Activated CD4-positive, alpha-beta T cell treated with anti-CD3 and anti-CD28 coated beads for 36 hours (primary cell): ENCODE results near the gene ATAT1. TPM values are rescaled to one million over a fixed set of nuclear protein-coding genes. Genes with fewer than 3 reads are reported as not detected.

Experiments
- ATAC-seq: fragments of 200-7000 bp; cut with Tn5 transposase; one replicate; pipeline ENCODE4 v1.10.0; 2021; ENCODE audit warnings: mild to moderate bottlenecking, moderate library complexity
- CTCF ChIA-PET: fragments of 350-600 bp; sonication (Branson Sonifier 250); formaldehyde crosslinking; loops from one replicate; lab custom pipeline; 2021; ENCODE audit warnings: antibody characterized with exemption; lab: Charles Lee
- POLR2A ChIA-PET: fragments of 350-600 bp; sonication (Branson Sonifier 250); formaldehyde crosslinking; loops from one replicate; lab custom pipeline; 2021; ENCODE audit warnings: antibody characterized with exemption, inconsistent platforms; lab: Charles Lee
- DNase-seq: peaks from one replicate; pipeline ENCODE4 v3.0.0-alpha.2; 2020
- H3K27ac Mint-ChIP-seq: one replicate; pipeline ENCODE4 v1.8.0; 2021; ENCODE audit warnings: mixed read lengths
- H3K27me3 Mint-ChIP-seq: one replicate; pipeline ENCODE4 v1.8.0; 2021; ENCODE audit warnings: mixed read lengths
- H3K36me3 Mint-ChIP-seq: one replicate; pipeline ENCODE4 v1.8.0; 2021; ENCODE audit warnings: low read depth, mixed read lengths
- H3K4me1 Mint-ChIP-seq: one replicate; pipeline ENCODE4 v1.8.0; 2021; ENCODE audit warnings: mixed read lengths
- H3K4me3 Mint-ChIP-seq: one replicate; pipeline ENCODE4 v1.8.0; 2021; ENCODE audit warnings: mild to moderate bottlenecking, moderate library complexity, mixed read lengths
- H3K9me3 Mint-ChIP-seq: one replicate; pipeline ENCODE4 v1.8.0; 2021; ENCODE audit warnings: low read depth, mixed read lengths
- intact Hi-C, 2 experiments: fragments of 100-400 bp; cut with DNase I in 1 of 2; cut with micrococcal nuclease in 1 of 2; formaldehyde crosslinking; loops; one replicate each; pipeline versions ENCODE4 v1.14.2 to v1.15.1; 2022 to 2024; cut with DNase I, micrococcal nuclease
- total RNA-seq, 2 experiments: library from RNA; stranded (reverse); gene quantifications; one replicate each; pipeline ENCODE4 v1.2.3, GENCODE V29; 2021

The ATAT1 gene
- total RNA-seq, 2 experiments from 2014 or later = 7.1 to 9.2 TPM

- Mint-ChIP-seq H3K4me3 (no peak overlapping the region), H3K9me3 (no peaks in the 10 kb centered on the region), H3K36me3 (peaks cover 47% of the 10 kb centered on the region), H3K27ac (no peak overlapping the region), H3K27me3 (no peaks in the 10 kb centered on the region), H3K4me1 (peaks cover 14% of the 10 kb centered on the region)
- ChIA-PET CTCF (interaction anchor here (0.7 to 7.4 kb wide), 8 partner anchors 14 to 149 kb away, joined by 3 to 71 read pairs (median 4); no protein-coding TSS in a partner anchor), POLR2A (interaction anchor here (0.6 kb wide), 1 partner anchor 88 kb away, joined by 3 read pairs; no protein-coding TSS in a partner anchor)
- DNase-seq = no peak
- no peak for ATAC-seq
- intact Hi-C loops = no loop called here
Measured at GRCh38 chr6:30599625-30600324, 26.9 kb upstream of the ATAT1 start.

DNA sequence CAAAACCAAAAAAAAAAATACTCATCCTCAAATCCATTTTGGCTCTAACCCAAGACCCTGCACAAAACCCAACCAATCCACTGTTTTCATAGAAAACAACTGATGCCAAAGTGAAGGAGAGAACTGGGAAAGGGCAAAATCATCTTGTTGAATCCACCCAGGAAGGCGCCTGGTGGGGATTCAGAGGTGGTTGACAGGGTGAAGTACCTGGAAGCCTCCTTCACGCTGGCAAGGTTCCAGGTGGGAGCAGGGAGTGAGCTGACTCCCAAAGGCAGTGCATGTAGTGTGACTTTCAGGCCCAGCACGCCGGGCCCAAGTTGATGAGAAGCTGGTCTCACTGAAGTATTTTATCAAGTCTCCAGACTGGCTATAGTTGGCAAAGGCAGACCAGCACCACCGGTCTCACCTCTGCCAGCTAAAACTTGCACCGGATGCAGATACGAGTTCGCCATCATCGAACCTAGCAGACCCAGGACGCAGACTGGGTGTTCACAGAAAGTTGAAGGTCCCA, 26.2 kb upstream of the ATAT1 start:
- Mint-ChIP-seq H3K27ac (no peak overlapping the region), H3K27me3 (no peaks in the 10 kb centered on the region), H3K9me3 (no peaks in the 10 kb centered on the region), H3K4me1 (peaks cover 17% of the 10 kb centered on the region), H3K4me3 (no peak overlapping the region), H3K36me3 (peaks cover 51% of the 10 kb centered on the region)
- CTCF ChIA-PET = interaction anchor here (0.7 to 7.4 kb wide), 7 partner anchors 10 to 128 kb away, joined by 3 to 71 read pairs (median 4); no protein-coding TSS in a partner anchor
- POLR2A ChIA-PET = no interaction called here
- ATAC-seq (no peak), DNase-seq (no peak)
- intact Hi-C loops = no loop called here

- H3K4me3 Mint-ChIP-seq = no peak overlapping the region
- DNase-seq (no peak), ATAC-seq (no peak)
- H3K36me3 Mint-ChIP-seq = peaks cover 57% of the 10 kb centered on the region
- ChIA-PET POLR2A (no interaction called here), CTCF (interaction anchor here (0.6 to 7.4 kb wide), 5 partner anchors 11 to 244 kb away, joined by 3 to 71 read pairs (median 5); no protein-coding TSS in a partner anchor)
- no peaks in the 10 kb centered on the region for H3K27me3 Mint-ChIP-seq
- peaks cover 17% of the 10 kb centered on the region for H3K4me1 Mint-ChIP-seq
- H3K27ac Mint-ChIP-seq = peak overlapping the region; percentile 42
- intact Hi-C loops = no loop called here
- H3K9me3 Mint-ChIP-seq = no peaks in the 10 kb centered on the region
Measured at GRCh38 chr6:30601436-30601814, 25.2 kb upstream of the ATAT1 start.

GRCh38 chr6:30601815-30602641, 24.6 kb upstream of the ATAT1 start:
- peaks cover 16% of the 10 kb centered on the region for H3K4me1 Mint-ChIP-seq
- DNase-seq (no peak), ATAC-seq (no peak)
- H3K9me3 Mint-ChIP-seq = no peaks in the 10 kb centered on the region
- intact Hi-C loops = no loop called here
- no peaks in the 10 kb centered on the region for H3K27me3 Mint-ChIP-seq
- H3K4me3 Mint-ChIP-seq = no peak overlapping the region
- no peak overlapping the region for H3K27ac Mint-ChIP-seq
- POLR2A ChIA-PET = no interaction called here
- H3K36me3 Mint-ChIP-seq = peaks cover 62% of the 10 kb centered on the region
- CTCF ChIA-PET = interaction anchor here (0.6 to 7.4 kb wide), 4 partner anchors 26 to 244 kb away, joined by 3 to 71 read pairs (median 6); no protein-coding TSS in a partner anchor

GRCh38 chr6:30603961-30604360, 22.7 kb upstream of the ATAT1 start:
- peaks cover 24% of the 10 kb centered on the region for H3K4me1 Mint-ChIP-seq
- H3K9me3 Mint-ChIP-seq = no peaks in the 10 kb centered on the region
- H3K36me3 Mint-ChIP-seq = peaks cover 68% of the 10 kb centered on the region
- no peak overlapping the region for H3K27ac Mint-ChIP-seq
- intact Hi-C loops = no loop called here
- DNase-seq = no peak
- ATAC-seq = no peak
- ChIA-PET POLR2A (no interaction called here), CTCF (interaction anchor here (1.0 to 1.4 kb wide), 2 partner anchors 136 to 151 kb away, joined by 3 read pairs; no protein-coding TSS in a partner anchor)
- no peaks in the 10 kb centered on the region for H3K27me3 Mint-ChIP-seq
- H3K4me3 Mint-ChIP-seq = no peak overlapping the region

DNA sequence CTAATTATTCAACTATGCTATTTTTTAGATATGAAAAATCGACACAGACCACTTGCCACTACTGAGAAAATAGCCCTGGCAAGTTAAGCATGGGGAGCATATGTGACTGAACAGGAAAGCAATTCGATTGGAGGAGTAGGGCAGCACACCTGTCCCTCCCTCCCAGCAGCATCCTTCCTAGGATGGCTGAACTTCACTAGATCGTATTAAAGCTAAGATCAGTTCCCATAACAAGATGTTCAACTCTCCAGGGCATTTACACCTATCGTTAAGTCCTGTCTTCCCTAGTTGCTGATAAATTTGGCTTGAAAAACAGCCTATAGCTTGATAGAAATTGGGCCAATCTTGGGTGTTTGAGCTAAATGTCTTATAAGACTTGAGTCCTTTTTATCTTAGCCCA, 16.6 kb upstream of the ATAT1 start:
- ChIA-PET CTCF (interaction anchor here (0.5 to 2.4 kb wide), 7 partner anchors 13 to 202 kb away, joined by 3 to 20 read pairs (median 5); no protein-coding TSS in a partner anchor), POLR2A (interaction anchor here (0.6 to 1.2 kb wide), 2 partner anchors 12 to 172 kb away, joined by 3 to 6 read pairs; no protein-coding TSS in a partner anchor)
- Mint-ChIP-seq H3K27me3 (no peaks in the 10 kb centered on the region), H3K9me3 (no peaks in the 10 kb centered on the region), H3K4me3 (no peak overlapping the region), H3K4me1 (peaks cover 61% of the 10 kb centered on the region), H3K36me3 (peaks cover 84% of the 10 kb centered on the region), H3K27ac (peak overlapping the region; percentile 7)
- DNase-seq (no peak), ATAC-seq (no peak)
- intact Hi-C loops = loop anchor here (10.0 kb wide), 2 partner anchors 935 to 1055 kb away; partner anchors contain the start of genes ATP6V1G2 (in 1 of the 2), C6orf47 (in 1 of the 2), CSNK2B (in 1 of the 2) and DDX39B (in 1 of the 2)

- intact Hi-C loops = loop anchor here (10.0 kb wide), 2 partner anchors 933 to 1053 kb away; partner anchors contain the start of genes ATP6V1G2 (in 1 of the 2), C6orf47 (in 1 of the 2), CSNK2B (in 1 of the 2) and DDX39B (in 1 of the 2)
- H3K4me1 Mint-ChIP-seq = peaks cover 59% of the 10 kb centered on the region
- peak overlapping the region; percentile 39 for H3K27ac Mint-ChIP-seq
- ChIA-PET CTCF (interaction anchor here (0.6 to 2.4 kb wide), 9 partner anchors 9 to 129 kb away, joined by 3 to 20 read pairs (median 4); no protein-coding TSS in a partner anchor), POLR2A (interaction anchor here (1.4 kb wide), 1 partner anchor 21 kb away, joined by 3 read pairs; no protein-coding TSS in a partner anchor)
- H3K27me3 Mint-ChIP-seq = no peaks in the 10 kb centered on the region
- no peaks in the 10 kb centered on the region for H3K9me3 Mint-ChIP-seq
- peaks cover 86% of the 10 kb centered on the region for H3K36me3 Mint-ChIP-seq
- ATAC-seq = no peak
- no peak for DNase-seq
- no peak overlapping the region for H3K4me3 Mint-ChIP-seq
Measured at GRCh38 chr6:30611150-30611855, 15.4 kb upstream of the ATAT1 start.

DNA sequence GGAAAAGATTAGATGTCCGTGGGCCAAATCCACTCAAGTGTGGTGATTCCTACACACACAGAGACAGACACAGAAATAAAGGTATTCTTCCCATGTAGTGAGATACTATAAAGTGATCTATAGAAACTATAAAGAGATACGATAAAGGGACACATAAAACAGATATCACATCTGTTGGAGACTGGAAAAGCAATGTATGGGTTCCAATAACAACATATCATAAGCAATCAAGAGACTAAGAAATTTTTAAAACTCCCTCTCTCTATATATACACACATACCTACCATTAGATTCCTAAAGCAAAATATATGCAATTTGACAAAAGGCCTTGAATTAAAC, 14.8 kb upstream of the ATAT1 start:
- Mint-ChIP-seq H3K4me3 (no peak overlapping the region), H3K4me1 (peaks cover 59% of the 10 kb centered on the region), H3K27me3 (no peaks in the 10 kb centered on the region), H3K9me3 (no peaks in the 10 kb centered on the region), H3K27ac (peak overlapping the region; percentile 39), H3K36me3 (peaks cover 86% of the 10 kb centered on the region)
- POLR2A ChIA-PET = interaction anchor here (1.4 kb wide), 1 partner anchor 21 kb away, joined by 3 read pairs; no protein-coding TSS in a partner anchor
- CTCF ChIA-PET = interaction anchor here (0.7 to 3.8 kb wide), 7 partner anchors 8 to 130 kb away, joined by 3 to 39 read pairs (median 7); no protein-coding TSS in a partner anchor
- DNase-seq = no peak
- intact Hi-C loops = loop anchor here (1.0 to 10.0 kb wide), 4 partner anchors 15 to 1053 kb away; partner anchors contain the start of genes ATP6V1G2 (in 1 of the 2), C6orf47 (in 1 of the 2), CSNK2B (in 1 of the 2) and DDX39B (in 1 of the 2)
- no peak for ATAC-seq

GRCh38 chr6:30612213-30612612, 14.5 kb upstream of the ATAT1 start:
- no peaks in the 10 kb centered on the region for H3K27me3 Mint-ChIP-seq
- ATAC-seq (no peak), DNase-seq (no peak)
- no peak overlapping the region for H3K4me3 Mint-ChIP-seq
- ChIA-PET POLR2A (interaction anchor here (1.4 to 1.9 kb wide), 2 partner anchors 22 to 105 kb away, joined by 3 to 9 read pairs; partner anchors contain the start of gene MDC1), CTCF (interaction anchor here (0.5 to 3.8 kb wide), 10 partner anchors 8 to 588 kb away, joined by 3 to 39 read pairs (median 6); no protein-coding TSS in a partner anchor)
- H3K36me3 Mint-ChIP-seq = peaks cover 87% of the 10 kb centered on the region
- H3K9me3 Mint-ChIP-seq = no peaks in the 10 kb centered on the region
- H3K27ac Mint-ChIP-seq = peak overlapping the region; percentile 39
- intact Hi-C loops = loop anchor here (1.0 to 10.0 kb wide), 4 partner anchors 15 to 1053 kb away; partner anchors contain the start of genes ATP6V1G2 (in 1 of the 2), C6orf47 (in 1 of the 2), CSNK2B (in 1 of the 2) and DDX39B (in 1 of the 2)
- H3K4me1 Mint-ChIP-seq = peaks cover 59% of the 10 kb centered on the region
